Mucosa of descending colon (tissue), 3 donors: ENCODE data around the gene NF1. TPM values are rescaled to one million over a fixed set of nuclear protein-coding genes. Genes with fewer than 3 reads are reported as not detected.

Experiments used
- ATAC-seq: fragments of 200-7000 bp; cut with Tn5 transposase; one replicate; pipeline ENCODE4 v1.9.1; 2020; ENCODE audit warnings: mild to moderate bottlenecking, moderate library complexity
- DNase-seq, 3 donors: peaks; one replicate each; pipeline ENCODE4 v3.0.0-alpha.2; 2020
- H3K36me3 ChIP-seq: fragments of 200-600 bp; one replicate; pipeline ENCODE4 v1.8.0; 2021; ENCODE audit warnings: low read depth, mild to moderate bottlenecking
- H3K4me1 ChIP-seq: fragments of 200-600 bp; one replicate; pipeline ENCODE4 v1.8.0; 2021; ENCODE audit warnings: low read depth, mild to moderate bottlenecking
- H3K4me3 ChIP-seq: fragments of 200-600 bp; one replicate; pipeline ENCODE4 v1.8.0; 2021; ENCODE audit warnings: mild to moderate bottlenecking
- H3K9me3 ChIP-seq: fragments of 200-600 bp; one replicate; pipeline ENCODE4 v1.8.0; 2021; ENCODE audit warnings: mild to moderate bottlenecking
- intact Hi-C, 2 donors: fragments of 100-400 bp; cut with DNase I in 1 of 2; cut with micrococcal nuclease in 1 of 2; formaldehyde crosslinking; loops; one replicate each; pipeline versions ENCODE4 v1.11.0 to v1.11.1; 2022; cut with DNase I, micrococcal nuclease
- total RNA-seq, 3 donors: library from RNA; stranded (reverse); fragmentation: NEBNext Ultra II Directional in 2 of 3; extraction: Animal tissue kit (Norgen Biotek cat#: 25700) in 2 of 3; gene quantifications; one replicate each; pipeline versions ENCODE4 v1.2.1 to v1.2.4, GENCODE V29; 2021 to 2023
- TF ChIP-seq, protein P1 (sequence below): fragments of 200-600 bp; IDR thresholded peaks from one replicate; pipeline ENCODE4 v1.8.0; 2022; ENCODE audit warnings: antibody characterized with exemption, mild to moderate bottlenecking
- donor health status: DM: no; HTN: no; CAD: no; lungs with moderate emphysema.
- donor health status: DM: no; HTN: no; CAD: no.
- donor health status: DM: no; HTN: yes; CAD: no.

Gene NF1
- total RNA-seq, 3 donors from 2014 or later: 51.9 to 67.6 (median 52.4) TPM

DNA sequence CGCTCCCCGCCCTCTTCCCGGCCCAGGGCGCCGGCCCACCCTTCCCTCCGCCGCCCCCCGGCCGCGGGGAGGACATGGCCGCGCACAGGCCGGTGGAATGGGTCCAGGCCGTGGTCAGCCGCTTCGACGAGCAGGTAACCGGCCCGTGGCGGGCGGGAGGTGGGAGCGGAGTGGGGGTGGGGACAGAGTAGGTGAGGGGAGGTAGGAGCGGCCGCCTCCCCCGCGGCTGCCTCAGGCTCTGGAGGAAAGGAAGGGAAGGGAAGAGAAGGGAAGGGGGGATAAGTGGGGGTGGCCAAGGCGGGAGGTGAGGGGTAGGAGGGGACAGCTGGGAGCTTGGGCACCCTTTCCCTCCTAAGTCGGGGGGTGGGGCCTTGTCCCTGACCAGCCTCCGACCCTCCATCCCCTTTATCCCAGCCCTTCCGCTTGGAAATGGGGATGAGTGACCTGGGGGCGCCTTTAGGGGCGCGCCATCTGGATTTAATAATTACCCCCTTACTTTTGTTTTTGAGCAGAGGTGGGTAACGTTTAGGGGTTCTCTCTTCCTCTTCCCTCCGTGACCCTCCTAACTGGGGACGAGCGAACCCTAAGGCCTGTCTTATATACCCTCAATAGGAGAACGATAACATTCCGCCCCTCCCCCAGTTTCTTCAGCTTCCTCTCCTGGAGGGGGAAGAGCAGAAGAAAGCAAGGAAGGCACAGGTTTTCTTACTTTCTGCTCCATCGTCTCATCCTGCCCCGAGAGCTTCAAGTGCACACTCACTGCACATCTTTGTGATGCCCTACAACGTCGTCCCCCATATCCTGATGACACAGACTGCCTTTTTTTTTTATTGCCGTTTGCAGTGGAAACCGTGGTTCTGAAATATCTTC is 694 bp downstream of the NF1 start:
- Histone ChIP-seq H3K9me3 (no peaks in the 10 kb centered on the region), H3K36me3 (no peaks in the 10 kb centered on the region), H3K4me1 (no peaks in the 10 kb centered on the region), H3K4me3 (peak overlapping the region; percentile 74)
- intact Hi-C loops: no loop called here
- ATAC-seq: peak; percentile 47
- TF ChIP-seq, protein P1, sequence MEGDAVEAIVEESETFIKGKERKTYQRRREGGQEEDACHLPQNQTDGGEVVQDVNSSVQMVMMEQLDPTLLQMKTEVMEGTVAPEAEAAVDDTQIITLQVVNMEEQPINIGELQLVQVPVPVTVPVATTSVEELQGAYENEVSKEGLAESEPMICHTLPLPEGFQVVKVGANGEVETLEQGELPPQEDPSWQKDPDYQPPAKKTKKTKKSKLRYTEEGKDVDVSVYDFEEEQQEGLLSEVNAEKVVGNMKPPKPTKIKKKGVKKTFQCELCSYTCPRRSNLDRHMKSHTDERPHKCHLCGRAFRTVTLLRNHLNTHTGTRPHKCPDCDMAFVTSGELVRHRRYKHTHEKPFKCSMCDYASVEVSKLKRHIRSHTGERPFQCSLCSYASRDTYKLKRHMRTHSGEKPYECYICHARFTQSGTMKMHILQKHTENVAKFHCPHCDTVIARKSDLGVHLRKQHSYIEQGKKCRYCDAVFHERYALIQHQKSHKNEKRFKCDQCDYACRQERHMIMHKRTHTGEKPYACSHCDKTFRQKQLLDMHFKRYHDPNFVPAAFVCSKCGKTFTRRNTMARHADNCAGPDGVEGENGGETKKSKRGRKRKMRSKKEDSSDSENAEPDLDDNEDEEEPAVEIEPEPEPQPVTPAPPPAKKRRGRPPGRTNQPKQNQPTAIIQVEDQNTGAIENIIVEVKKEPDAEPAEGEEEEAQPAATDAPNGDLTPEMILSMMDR: no peak
- DNase-seq: peak; percentile 65 to 77 (median 76)

DNA sequence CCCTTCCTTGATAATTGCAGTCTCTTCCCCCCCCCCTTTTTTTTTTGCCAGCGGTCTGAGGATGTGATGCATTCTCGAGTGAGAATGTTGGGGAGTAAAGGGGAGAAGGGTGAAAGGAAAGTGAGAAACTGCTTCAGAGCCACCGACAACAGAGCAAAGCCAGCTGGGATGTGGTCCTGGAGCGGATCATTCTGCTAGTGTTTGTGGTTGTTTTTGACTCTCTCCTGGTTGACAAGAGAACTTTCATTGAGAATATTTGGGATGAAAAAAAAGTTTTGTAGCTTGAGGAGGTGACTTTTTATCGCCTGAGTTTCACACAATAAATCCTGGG is 1.3 kb downstream of the NF1 start:
- Histone ChIP-seq H3K4me1 (no peaks in the 10 kb centered on the region), H3K36me3 (no peaks in the 10 kb centered on the region), H3K4me3 (no peak overlapping the region), H3K9me3 (no peaks in the 10 kb centered on the region)
- TF ChIP-seq, protein P1: no peak
- DNase-seq (no peak), ATAC-seq (no peak)
- intact Hi-C loops: no loop called here

DNA sequence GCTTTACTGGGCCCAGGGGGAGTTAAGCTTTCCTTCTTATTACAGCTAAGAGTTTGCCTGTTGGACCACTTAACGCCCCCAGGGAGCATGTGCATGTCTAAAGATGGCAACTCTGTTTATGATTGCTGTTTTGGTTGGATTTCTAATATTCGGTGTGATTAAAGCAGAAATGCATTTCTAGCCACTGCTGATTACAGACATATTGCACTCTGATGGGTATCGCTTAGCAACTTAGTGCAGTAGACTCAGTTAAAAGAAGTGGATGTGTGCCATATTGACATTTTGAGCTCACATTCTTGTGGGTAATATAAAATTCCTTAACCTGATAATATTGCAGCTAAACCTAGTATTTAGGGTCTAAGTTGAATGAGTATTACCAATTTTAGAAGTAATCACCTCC is 4.2 kb downstream of the NF1 start:
- intact Hi-C loops: no loop called here
- H3K4me3 ChIP-seq: no peak overlapping the region
- H3K36me3 ChIP-seq: no peaks in the 10 kb centered on the region
- TF ChIP-seq, protein P1: no peak
- ATAC-seq (no peak), DNase-seq (no peak)
- H3K9me3 ChIP-seq: no peaks in the 10 kb centered on the region
- H3K4me1 ChIP-seq: no peaks in the 10 kb centered on the region

DNA sequence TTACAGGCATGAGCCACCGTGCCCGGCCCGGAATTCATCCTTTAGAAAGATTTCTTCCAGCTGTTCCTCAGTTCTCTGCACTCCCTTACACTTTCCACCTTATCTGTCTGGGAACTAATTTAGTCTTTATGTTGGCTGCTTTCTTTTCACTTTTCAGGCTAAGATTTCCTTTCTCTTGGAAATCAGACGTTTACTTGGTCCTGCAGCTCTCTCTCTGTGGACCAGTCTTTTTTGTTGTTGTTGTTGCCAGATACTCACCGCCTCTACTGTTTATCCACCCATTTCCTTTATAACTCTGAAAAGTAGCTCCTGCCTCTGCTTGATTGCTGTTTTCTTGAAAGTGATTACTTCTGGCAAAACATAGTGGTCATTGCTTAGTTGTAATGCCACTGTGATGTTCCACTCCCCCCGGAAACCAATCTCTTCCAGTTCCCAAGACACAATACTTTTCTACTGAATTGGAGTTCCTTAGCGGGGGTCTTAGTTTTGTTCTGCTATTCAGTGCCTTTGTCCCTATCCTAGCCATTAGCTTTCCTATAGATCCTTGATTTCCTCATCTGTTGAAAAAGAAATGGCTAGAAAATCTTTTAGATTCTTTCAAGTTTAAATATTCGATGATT is 6.2 kb downstream of the NF1 start:
- TF ChIP-seq, protein P1: no peak
- ATAC-seq (no peak), DNase-seq (no peak)
- no peaks in the 10 kb centered on the region for H3K36me3 ChIP-seq
- H3K9me3 ChIP-seq: no peaks in the 10 kb centered on the region
- intact Hi-C loops: no loop called here
- H3K4me1 ChIP-seq: no peaks in the 10 kb centered on the region
- no peak overlapping the region for H3K4me3 ChIP-seq

DNA sequence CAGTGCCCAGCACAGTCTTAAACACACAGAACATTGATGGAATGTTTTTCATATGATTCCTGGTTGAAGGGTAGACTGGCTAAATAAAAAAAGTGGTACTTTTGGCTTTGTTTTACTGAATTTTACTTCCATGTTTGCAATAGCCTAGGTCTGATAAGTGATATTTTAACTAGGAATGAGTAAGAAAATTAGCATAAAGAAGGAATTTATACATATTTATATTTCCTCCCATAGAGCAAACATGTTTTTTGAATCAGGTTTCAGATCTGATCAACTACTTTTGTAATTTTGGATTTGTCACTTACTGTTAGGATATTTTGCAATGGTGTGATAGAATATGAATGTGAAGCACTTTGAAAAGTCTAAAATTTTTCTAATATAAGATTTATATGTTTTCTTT is 7.2 kb downstream of the NF1 start:
- H3K9me3 ChIP-seq: no peaks in the 10 kb centered on the region
- ATAC-seq: no peak
- H3K4me3 ChIP-seq: no peak overlapping the region
- no peak for DNase-seq
- no peaks in the 10 kb centered on the region for H3K36me3 ChIP-seq
- intact Hi-C loops: no loop called here
- no peaks in the 10 kb centered on the region for H3K4me1 ChIP-seq
- TF ChIP-seq, protein P1: no peak
